Activated CD4-positive, alpha-beta memory T cell treated with anti-CD3 and anti-CD28 coated beads for 36 hours (primary cell): ENCODE results near the gene KLHL26. TPM values are rescaled to one million over a fixed set of nuclear protein-coding genes. Genes with fewer than 3 reads are reported as not detected.

Source experiments
- CTCF ChIA-PET: fragments of 350-600 bp; sonication (Branson Sonifier 250); formaldehyde crosslinking; loops from one replicate; lab custom pipeline; 2021; ENCODE audit warnings: antibody characterized with exemption, inconsistent platforms; lab: Charles Lee
- POLR2A ChIA-PET: fragments of 350-600 bp; sonication (Branson Sonifier 250); formaldehyde crosslinking; loops from one replicate; lab custom pipeline; 2021; ENCODE audit warnings: antibody characterized with exemption; lab: Charles Lee
- DNase-seq: peaks from one replicate; pipeline ENCODE4 v3.0.0-alpha.2; 2020
- H3K27ac Mint-ChIP-seq: one replicate; pipeline ENCODE4 v1.8.0; 2021; ENCODE audit warnings: mixed read lengths
- H3K27me3 Mint-ChIP-seq: one replicate; pipeline ENCODE4 v1.8.0; 2021; ENCODE audit warnings: mixed read lengths
- H3K36me3 Mint-ChIP-seq: one replicate; pipeline ENCODE4 v1.8.0; 2021; ENCODE audit warnings: mixed read lengths
- H3K4me1 Mint-ChIP-seq: one replicate; pipeline ENCODE4 v1.8.0; 2021; ENCODE audit warnings: low read depth, mixed read lengths
- H3K4me3 Mint-ChIP-seq: one replicate; pipeline ENCODE4 v1.8.0; 2021; ENCODE audit warnings: mild to moderate bottlenecking, mixed read lengths
- H3K9me3 Mint-ChIP-seq: one replicate; pipeline ENCODE4 v1.8.0; 2021; ENCODE audit warnings: mixed read lengths
- intact Hi-C: fragments of 100-400 bp; cut with micrococcal nuclease; formaldehyde crosslinking; loops from one replicate; pipeline ENCODE4 v1.15.1; 2023
- total RNA-seq, 2 experiments: library from RNA; stranded (reverse); gene quantifications; one replicate each; pipeline ENCODE4 v1.2.3, GENCODE V29; 2021

Gene KLHL26
- total RNA-seq, 2 experiments from 2014 or later, result 10.7 to 11.0 TPM

DNA sequence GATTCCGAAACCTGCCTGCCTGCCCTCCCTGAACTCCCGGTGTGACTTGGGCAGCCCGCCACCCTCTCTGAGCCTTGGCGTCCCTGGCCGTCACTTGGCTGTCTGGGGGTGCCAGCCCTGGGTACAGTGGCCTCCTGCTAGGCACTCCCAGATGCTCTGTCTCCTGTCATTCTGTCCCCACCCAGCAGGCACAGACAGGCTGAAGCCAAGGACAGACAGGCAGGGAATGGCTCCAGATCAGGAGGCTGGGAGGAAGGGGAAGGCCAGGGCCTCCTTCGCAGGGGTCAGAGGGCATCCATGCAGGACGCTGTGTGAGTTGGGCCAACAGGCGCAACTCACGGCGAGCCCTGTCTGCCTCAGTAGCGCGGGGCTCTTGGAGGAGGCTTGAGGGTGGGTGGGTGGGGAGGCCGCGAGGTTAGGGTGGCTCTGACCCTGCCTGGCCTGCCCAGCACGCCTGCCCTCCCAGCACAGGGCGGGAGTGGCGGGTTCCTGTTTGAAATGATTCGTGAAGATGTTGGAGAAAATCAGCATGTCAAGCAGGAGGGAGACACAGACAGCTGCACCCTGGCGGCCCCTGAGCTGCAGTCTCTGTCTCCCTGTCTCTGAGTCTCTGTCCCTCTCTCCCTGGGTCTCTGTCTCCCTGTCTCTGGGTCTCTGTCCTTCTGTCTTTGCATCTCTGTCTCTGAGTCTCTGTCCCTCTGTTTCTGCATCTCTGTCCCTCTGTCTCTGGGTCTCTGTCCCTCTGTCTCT lies 19.7 kb downstream of the KLHL26 start:
- Mint-ChIP-seq H3K36me3 (peaks cover 4% of the 10 kb centered on the region), H3K4me3 (no peak overlapping the region), H3K27ac (no peak overlapping the region), H3K4me1 (peaks cover 5% of the 10 kb centered on the region), H3K9me3 (no peaks in the 10 kb centered on the region), H3K27me3 (no peaks in the 10 kb centered on the region)
- ChIA-PET CTCF (no interaction called here), POLR2A (no interaction called here)
- intact Hi-C loops, result no loop called here
- no peak for DNase-seq

DNA sequence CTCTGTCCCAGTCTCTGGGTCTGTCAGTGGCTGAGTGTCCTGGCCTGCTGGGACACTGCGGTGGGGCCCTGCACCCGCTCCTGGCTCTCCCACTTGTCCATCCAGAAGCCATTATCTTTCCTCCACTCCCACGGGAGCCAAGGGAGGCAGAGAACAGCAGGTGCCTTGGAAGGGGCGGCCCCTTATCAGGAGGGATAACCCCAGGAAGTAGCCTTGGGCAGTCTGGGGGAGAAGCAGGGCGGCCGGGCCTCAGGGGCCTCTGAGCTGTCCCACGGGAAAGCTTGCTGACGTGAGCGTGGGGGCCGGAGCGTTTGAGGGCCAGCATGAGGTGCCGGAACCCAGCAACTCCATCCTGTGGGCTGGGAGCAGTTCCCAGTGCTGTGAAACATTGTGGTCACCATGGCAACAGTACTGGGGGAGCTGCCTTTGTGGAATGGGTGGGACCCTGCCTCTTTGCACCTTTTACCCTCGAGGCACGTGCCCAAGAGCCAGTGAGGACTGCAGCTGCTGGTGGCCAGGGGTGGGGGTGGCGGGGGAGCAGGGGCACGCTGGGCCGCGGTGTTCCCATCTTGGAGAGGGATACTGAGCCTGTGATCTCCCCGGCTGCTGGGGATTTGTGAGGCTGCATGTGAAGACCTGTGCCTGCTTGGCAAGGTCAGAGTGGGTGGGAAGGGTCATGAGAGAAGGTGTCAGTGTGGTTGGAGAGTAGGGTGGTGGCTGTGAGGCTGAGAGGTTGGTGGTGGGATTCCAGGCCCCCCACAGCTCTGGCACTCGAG lies 20.9 kb downstream of the KLHL26 start:
- intact Hi-C loops, result no loop called here
- peaks cover 5% of the 10 kb centered on the region for H3K4me1 Mint-ChIP-seq
- no peaks in the 10 kb centered on the region for H3K36me3 Mint-ChIP-seq
- DNase-seq, result no peak
- ChIA-PET POLR2A (no interaction called here), CTCF (no interaction called here)
- H3K4me3 Mint-ChIP-seq, result no peak overlapping the region
- H3K9me3 Mint-ChIP-seq, result no peaks in the 10 kb centered on the region
- H3K27me3 Mint-ChIP-seq, result no peaks in the 10 kb centered on the region
- no peak overlapping the region for H3K27ac Mint-ChIP-seq

DNA sequence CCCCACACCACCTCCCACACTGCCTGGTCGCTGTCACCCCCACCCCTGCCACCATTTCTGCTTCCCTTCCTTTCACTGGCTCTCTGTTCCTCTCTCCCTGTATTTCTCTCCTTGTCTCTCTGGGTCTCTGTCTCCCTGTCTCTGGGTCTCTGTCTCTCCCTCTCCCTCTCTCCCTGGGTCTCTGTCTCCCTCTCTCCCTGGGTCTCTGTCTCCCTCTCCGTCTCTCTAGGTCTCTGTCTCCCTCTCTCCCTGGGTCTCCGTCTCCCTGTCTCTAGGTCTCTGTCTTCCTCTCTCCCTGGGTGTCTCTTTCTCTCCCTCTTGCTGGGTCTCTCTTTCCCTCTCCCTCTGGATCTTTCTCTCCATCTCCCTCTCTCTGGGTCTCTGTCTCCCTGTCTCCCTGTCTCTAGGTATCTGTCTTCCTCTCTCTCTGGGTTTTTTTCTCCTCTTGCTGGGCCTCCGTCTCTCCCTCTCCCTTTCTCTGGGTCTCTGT lies 21.6 kb downstream of the KLHL26 start:
- ChIA-PET CTCF (no interaction called here), POLR2A (no interaction called here)
- Mint-ChIP-seq H3K27ac (no peak overlapping the region), H3K9me3 (no peaks in the 10 kb centered on the region), H3K36me3 (no peaks in the 10 kb centered on the region), H3K4me3 (no peak overlapping the region), H3K27me3 (no peaks in the 10 kb centered on the region), H3K4me1 (peaks cover 5% of the 10 kb centered on the region)
- intact Hi-C loops, result no loop called here
- DNase-seq, result no peak

DNA sequence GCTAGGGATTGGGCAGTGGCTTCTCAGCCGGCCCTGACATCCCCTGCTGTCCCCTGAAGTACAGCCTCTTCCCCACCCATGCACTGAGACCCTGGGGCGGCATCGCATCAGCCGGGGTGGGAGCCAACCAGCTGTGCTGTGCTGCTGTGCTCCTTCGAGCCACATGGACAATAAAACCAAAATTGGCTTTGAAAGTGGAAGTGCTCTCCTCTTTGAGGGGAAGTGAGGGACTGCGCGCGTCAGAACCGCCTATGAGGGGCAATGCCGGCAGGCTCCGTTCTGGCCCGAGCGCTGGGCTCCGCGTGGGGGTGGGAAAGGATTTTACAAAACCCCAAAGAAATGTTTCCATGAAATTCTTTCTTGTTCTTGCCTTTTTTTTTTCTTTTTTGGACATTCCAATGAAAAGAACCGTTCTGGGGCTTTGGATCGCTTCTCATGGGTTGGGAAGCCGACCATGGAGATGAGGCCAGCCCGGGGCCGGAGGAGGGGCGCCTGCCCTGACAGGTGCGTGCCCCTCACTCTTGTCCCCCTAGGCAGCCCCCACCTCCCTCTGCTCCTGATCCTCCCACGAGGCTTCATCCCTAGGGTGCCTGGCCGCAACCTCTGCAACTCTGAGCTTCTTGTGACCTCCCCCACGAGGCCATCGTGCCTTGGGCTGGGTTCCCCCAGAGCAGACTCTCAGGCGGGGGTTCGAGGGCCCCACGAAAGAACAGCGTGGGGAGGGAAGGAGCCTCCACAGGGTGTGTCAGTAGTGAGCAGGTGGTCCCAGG lies 22.6 kb downstream of the KLHL26 start:
- CTCF ChIA-PET, result no interaction called here
- Mint-ChIP-seq H3K27ac (no peak overlapping the region), H3K4me1 (peaks cover 5% of the 10 kb centered on the region)

DNA sequence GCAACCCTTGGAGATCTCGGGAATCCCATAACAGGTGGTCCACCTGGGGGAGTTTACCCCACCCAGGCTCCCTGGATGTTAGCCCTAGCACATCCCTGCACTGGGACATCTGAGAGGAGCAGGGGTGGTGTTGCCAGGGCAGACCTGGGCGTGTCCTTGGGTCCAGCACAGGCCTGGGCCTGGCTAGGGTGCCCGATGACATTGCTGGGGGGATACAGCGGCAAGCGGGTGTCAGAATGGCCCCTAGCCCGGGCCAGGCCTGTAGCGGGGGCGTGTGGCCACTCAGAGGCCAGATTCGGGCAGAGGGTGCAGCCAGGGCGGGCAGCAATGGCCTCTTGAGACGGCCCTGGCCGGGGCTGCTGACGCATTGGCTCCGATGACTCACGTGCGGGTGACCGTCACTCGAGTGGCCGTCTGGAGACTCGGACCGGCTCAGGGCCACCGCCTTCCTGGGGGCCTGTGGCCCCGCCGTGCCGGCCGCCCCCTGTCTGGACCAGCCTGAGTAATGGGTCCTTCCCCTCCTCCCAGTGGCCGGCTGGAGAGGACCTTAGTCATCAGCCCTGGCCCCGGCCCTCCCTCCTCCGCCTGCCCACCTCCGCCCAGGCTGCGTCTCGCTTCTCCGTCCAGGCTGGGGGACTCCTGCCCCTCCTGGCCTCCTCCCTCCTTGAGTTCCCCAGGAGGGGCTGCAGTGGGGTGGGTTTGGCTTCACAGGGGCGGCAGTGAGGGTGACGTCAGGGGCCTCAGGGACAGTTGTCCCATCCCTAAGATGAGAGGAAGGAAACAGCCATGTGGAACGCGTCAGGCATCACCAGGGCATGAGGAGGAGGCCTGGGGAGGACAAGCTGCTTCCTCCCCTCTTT lies 23.5 kb downstream of the KLHL26 start:
- DNase-seq, result no peak
- POLR2A ChIA-PET, result no interaction called here
- H3K36me3 Mint-ChIP-seq, result no peaks in the 10 kb centered on the region
- CTCF ChIA-PET, result interaction anchor here (0.8 kb wide), 1 partner anchor 190 kb away, joined by 3 read pairs; no protein-coding TSS in a partner anchor
- no peak overlapping the region for H3K4me3 Mint-ChIP-seq
- no peak overlapping the region for H3K27ac Mint-ChIP-seq
- H3K9me3 Mint-ChIP-seq, result no peaks in the 10 kb centered on the region
- H3K27me3 Mint-ChIP-seq, result no peaks in the 10 kb centered on the region
- intact Hi-C loops, result no loop called here
- peaks cover 5% of the 10 kb centered on the region for H3K4me1 Mint-ChIP-seq

More for the DNA sequence above, 22.6 kb downstream of the KLHL26 start:
- POLR2A ChIA-PET, result no interaction called here
- Mint-ChIP-seq H3K36me3 (no peaks in the 10 kb centered on the region), H3K9me3 (no peaks in the 10 kb centered on the region), H3K4me3 (no peak overlapping the region), H3K27me3 (no peaks in the 10 kb centered on the region)
- no peak for DNase-seq
- intact Hi-C loops, result no loop called here

DNA sequence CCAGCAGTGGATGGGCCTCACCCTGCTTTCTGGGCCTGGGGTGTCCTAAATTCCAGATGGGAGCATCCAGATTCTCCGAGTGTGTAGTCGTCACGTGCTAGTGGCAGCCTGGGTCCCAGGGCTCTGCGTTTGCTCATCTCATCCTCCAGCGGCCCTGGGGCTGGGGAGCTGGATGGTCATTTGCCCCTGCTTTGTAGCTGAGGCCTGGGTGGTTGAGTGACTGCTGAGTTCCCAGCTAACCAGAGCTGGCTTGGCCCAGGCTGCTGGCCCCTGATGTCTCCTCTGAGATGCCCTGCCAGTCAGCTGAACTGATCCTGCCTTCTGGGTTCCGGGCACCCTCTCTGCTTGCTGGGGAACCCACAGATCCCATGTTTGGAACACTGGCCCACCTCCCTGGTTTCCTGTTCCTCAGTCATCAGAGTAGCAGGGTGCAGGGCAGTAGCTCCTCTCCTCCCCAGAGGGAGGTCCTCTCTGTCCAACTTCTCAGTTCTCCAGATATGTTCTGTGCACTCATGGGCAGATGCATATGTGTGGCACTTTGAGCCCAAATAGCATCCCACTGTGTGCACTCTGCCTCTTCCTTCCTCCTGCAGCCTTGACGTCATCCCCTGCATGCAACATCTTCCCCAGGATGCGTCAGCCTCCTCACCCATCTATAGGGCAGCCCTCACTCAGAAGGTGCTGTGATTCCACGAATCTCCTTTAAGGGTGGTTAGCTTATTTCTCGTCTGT lies 24.3 kb downstream of the KLHL26 start:
- ChIA-PET POLR2A (no interaction called here), CTCF (interaction anchor here (0.8 kb wide), 1 partner anchor 191 kb away, joined by 3 read pairs; no protein-coding TSS in a partner anchor)
- DNase-seq, result no peak
- intact Hi-C loops, result no loop called here
- Mint-ChIP-seq H3K27ac (no peak overlapping the region), H3K9me3 (no peaks in the 10 kb centered on the region), H3K36me3 (no peaks in the 10 kb centered on the region), H3K4me1 (peaks cover 5% of the 10 kb centered on the region), H3K27me3 (no peaks in the 10 kb centered on the region), H3K4me3 (no peak overlapping the region)

DNA sequence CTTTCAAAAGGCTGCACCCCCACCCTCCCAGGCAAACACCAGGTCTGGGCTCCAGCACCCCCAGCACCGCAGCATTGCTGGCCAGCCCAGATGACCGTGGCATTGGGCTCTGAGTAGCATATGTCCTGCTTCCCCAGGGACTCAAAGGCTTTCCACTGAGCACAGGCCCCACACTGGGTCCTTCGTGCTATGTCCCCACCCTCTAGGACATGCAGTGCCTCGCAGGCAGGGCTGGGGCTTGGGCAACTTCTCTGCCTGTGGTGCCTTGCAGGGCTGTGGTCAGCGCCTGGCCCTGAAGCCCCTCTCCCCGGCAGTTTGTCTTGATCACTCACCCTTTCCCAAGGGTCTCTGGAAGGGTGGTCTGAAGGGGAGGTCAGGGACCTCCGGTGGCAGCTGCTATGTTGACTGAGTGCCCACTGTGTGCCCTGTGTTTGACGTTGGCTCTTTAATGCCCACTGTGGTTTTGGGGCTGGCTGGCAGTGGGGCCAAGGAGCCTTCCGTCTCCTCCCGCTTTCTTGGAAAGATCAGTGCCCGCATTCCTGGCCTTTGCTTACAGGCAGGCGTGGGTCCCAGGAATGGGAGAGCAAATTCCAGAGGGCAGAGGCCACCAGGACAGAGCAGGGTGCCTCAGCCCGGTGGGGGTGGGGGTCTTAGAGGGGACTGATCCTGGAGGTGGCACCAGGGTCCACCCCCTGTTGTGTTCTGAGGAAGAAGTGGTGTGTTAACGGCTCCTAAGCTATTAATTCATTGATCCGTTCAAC lies 26.3 kb downstream of the KLHL26 start:
- ChIA-PET CTCF (no interaction called here), POLR2A (no interaction called here)

DNA sequence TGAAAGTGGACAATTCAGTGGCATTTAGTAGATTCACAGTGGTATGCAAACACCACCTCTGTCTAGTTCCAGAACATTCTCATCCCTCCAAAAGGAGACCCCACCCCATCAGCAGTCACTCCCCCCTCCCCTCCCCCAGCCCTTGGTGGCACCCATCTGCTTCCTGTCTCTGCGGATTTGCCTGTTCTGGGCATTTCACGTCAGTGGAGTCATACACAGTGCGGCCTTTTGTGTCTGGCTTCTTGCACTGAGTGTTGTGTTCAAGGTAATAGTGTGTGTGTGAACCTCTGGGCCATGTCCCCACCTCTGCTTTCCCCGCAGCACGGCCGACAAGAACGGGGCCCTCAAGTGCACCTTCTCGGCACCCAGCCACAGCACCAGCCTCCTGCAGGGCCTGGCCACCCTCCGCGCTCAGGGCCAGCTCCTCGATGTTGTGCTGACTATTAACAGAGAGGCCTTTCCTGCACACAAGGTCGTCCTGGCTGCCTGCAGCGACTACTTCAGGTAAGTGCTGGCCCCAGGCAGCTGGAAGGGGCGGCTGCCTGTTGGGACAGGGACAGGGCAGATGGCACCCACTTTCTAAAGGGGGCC lies 27.2 kb downstream of the KLHL26 start:
- POLR2A ChIA-PET, result no interaction called here
- Mint-ChIP-seq H3K27me3 (no peaks in the 10 kb centered on the region), H3K27ac (no peak overlapping the region), H3K36me3 (no peaks in the 10 kb centered on the region), H3K9me3 (no peaks in the 10 kb centered on the region), H3K4me1 (no peaks in the 10 kb centered on the region), H3K4me3 (no peak overlapping the region)
- CTCF ChIA-PET, result no interaction called here
- DNase-seq, result no peak
- intact Hi-C loops, result no loop called here

More for the DNA sequence above, 26.3 kb downstream of the KLHL26 start:
- no peak overlapping the region for H3K27ac Mint-ChIP-seq
- H3K36me3 Mint-ChIP-seq, result no peaks in the 10 kb centered on the region
- no peaks in the 10 kb centered on the region for H3K9me3 Mint-ChIP-seq
- no peaks in the 10 kb centered on the region for H3K4me1 Mint-ChIP-seq
- intact Hi-C loops, result no loop called here
- no peak for DNase-seq
- no peak overlapping the region for H3K4me3 Mint-ChIP-seq
- H3K27me3 Mint-ChIP-seq, result no peaks in the 10 kb centered on the region

DNA sequence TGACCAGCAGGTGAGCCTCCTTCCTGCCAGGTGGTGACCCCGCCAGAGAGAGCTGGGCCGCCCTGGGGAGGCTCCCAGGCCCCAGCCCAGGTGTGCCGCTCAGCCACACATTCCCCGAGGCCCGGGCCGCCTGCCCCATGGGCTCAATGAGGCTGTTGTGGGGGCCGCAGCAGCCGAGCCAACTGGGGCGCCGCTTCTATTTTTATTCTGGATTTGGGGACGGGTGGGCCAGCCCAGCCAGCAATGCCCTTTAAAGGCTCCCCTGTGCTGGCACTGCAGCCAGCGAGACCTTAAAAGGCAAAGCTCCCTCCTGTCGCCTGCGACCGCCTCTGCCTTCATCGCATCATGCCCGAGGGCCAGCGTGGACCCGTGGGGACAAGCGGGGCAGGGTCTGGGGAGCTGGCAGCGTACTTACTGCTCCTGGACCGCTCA lies 29.0 kb downstream of the KLHL26 start:
- H3K27ac Mint-ChIP-seq, result no peak overlapping the region
- intact Hi-C loops, result no loop called here
- H3K4me1 Mint-ChIP-seq, result no peaks in the 10 kb centered on the region
- POLR2A ChIA-PET, result no interaction called here
- no peak overlapping the region for H3K4me3 Mint-ChIP-seq
- peaks cover 7% of the 10 kb centered on the region for H3K36me3 Mint-ChIP-seq
- DNase-seq, result no peak
- CTCF ChIA-PET, result interaction anchor here (0.5 kb wide), 1 partner anchor 28 kb away, joined by 4 read pairs; no protein-coding TSS in a partner anchor
- no peaks in the 10 kb centered on the region for H3K27me3 Mint-ChIP-seq
- H3K9me3 Mint-ChIP-seq, result no peaks in the 10 kb centered on the region

DNA sequence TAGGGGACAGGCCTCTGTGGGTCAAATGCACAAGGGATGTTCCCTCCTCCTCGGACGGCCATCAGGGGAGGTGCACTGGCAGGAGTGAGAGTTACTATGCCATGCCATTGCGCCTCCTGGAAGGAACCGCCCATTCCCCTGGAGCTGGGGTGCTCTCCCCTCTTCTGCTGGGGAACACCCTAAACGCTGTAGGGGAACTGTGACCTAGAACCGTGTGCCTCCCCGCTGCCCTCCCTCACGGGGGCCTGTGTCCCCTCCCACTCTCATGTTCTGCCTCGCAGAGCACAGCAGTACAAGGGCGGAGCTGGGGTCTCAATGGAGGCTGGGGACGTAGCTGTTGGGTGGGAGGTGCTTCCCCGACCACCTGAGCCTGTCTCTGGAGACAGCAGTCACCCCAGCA lies 29.5 kb downstream of the KLHL26 start:
- CTCF ChIA-PET, result no interaction called here
- Mint-ChIP-seq H3K4me1 (no peaks in the 10 kb centered on the region), H3K27ac (no peak overlapping the region), H3K9me3 (no peaks in the 10 kb centered on the region), H3K27me3 (no peaks in the 10 kb centered on the region), H3K36me3 (peaks cover 7% of the 10 kb centered on the region), H3K4me3 (no peak overlapping the region)
- POLR2A ChIA-PET, result no interaction called here
- no peak for DNase-seq
- intact Hi-C loops, result no loop called here
